ENCODE results near the gene KCTD7. TPM values are rescaled to one million over a fixed set of nuclear protein-coding genes. Genes with fewer than 3 reads are reported as not detected.

KCTD7 gene
- total and polyA plus RNA-seq, 2 of the 13 experiments (the other 11 are each of a cell fraction or from before 2014, with no cell fraction given): 7.3 to 13.5 TPM

DNA sequence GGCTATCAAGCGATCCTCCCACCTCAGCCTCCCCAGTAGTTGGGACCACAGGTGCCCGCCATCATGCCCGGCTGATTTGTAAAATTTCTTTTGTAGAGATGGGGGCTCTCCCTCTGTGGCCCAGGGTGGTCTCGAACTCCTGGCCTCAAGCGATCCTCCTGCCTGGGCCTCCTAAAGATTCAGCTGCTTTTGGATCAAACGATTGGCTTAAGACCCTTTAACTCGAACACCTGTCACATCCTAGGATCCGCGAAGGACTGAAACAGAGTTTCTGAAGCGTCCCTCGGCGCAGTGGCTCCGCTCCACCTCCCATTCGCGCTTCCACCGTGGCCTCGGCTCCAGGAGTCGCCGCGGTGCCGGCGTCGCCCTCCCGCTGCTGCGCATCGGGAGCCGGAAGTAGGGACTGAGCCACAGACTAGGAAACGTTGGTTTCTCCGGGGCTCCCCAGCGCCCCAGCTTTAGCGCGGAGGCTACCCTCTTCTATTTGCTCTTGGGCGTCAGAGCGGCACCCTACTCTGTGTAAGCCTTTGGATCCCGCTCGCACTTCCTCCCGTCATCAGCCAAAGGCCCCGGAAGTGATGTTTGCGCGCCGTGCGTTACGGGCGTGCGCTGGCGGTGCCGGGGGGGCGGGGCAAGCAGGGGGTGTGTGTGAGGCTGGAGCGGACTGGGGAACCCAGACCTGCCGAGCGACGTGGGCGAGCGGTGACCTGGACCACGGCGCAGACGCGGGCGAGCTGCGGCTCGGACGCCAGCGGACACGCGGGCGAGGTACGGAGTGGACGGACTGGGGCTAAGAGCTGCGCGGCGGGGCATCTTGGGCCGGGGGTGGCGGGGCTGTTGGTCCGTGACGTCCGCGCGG is 53.0 kb downstream of the KCTD7 start (continued):
- TF ChIP-seq, protein P1, sequence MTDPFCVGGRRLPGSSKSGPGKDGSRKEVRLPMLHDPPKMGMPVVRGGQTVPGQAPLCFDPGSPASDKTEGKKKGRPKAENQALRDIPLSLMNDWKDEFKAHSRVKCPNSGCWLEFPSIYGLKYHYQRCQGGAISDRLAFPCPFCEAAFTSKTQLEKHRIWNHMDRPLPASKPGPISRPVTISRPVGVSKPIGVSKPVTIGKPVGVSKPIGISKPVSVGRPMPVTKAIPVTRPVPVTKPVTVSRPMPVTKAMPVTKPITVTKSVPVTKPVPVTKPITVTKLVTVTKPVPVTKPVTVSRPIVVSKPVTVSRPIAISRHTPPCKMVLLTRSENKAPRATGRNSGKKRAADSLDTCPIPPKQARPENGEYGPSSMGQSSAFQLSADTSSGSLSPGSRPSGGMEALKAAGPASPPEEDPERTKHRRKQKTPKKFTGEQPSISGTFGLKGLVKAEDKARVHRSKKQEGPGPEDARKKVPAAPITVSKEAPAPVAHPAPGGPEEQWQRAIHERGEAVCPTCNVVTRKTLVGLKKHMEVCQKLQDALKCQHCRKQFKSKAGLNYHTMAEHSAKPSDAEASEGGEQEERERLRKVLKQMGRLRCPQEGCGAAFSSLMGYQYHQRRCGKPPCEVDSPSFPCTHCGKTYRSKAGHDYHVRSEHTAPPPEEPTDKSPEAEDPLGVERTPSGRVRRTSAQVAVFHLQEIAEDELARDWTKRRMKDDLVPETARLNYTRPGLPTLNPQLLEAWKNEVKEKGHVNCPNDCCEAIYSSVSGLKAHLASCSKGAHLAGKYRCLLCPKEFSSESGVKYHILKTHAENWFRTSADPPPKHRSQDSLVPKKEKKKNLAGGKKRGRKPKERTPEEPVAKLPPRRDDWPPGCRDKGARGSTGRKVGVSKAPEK (CRISPR knock-in tag; IDR thresholded peaks at IDR 0.05; ENCODE audit: borderline replicate concordance): no peak
- TF ChIP-seq ZNF557 (CRISPR knock-in tag; IDR thresholded peaks at IDR 0.05) (no peak), KAT8 (CRISPR knock-in tag; IDR thresholded peaks at IDR 0.05) (peak; percentile 86), SRSF4 (IDR thresholded peaks at IDR 0.05; ENCODE audit: low read depth, low read length, poor library complexity, severe bottlenecking) (no peak), CBX1 (IDR thresholded peaks at IDR 0.05; ENCODE audit: low read depth) (no peak), ZNF431 (CRISPR knock-in tag; IDR thresholded peaks at IDR 0.05; ENCODE audit: borderline replicate concordance, low read depth) (0 out of 2 replicates have a peak, but pooled peaks have one; percentile 84), KDM4B (CRISPR knock-in tag; IDR thresholded peaks at IDR 0.05) (no peak), ZBTB21 (CRISPR knock-in tag; IDR thresholded peaks at IDR 0.05) (peak; percentile 92), NR2F1 (CRISPR knock-in tag; IDR thresholded peaks at IDR 0.05) (no peak), CENPX (CRISPR knock-in tag; IDR thresholded peaks at IDR 0.05) (no peak), ZBTB1 (CRISPR knock-in tag; IDR thresholded peaks at IDR 0.05; ENCODE audit: borderline replicate concordance) (no peak), PHF21A (CRISPR knock-in tag; IDR thresholded peaks at IDR 0.05) (no peak), HNRNPH1 (optimal IDR thresholded peaks at IDR 0.05; ENCODE audit: low read depth, low read length) (no peak), BORCS8-MEF2B (CRISPR knock-in tag; IDR thresholded peaks at IDR 0.05) (no peak; the same call in 1 of the 2 replicates), BHLHE40 (IDR thresholded peaks at IDR 0.05; ENCODE audit: low read length) (no peak), ZNF136 (CRISPR knock-in tag; IDR thresholded peaks at IDR 0.05; ENCODE audit: low read depth) (no peak), ZNF773 (CRISPR knock-in tag; IDR thresholded peaks at IDR 0.05; ENCODE audit: borderline replicate concordance) (no peak), SKI (IDR thresholded peaks at IDR 0.05; ENCODE audit: partially characterized antibody) (no peak), TEAD2 (CRISPR knock-in tag; IDR thresholded peaks at IDR 0.05) (no peak)
- TF ChIP-seq, protein P2, sequence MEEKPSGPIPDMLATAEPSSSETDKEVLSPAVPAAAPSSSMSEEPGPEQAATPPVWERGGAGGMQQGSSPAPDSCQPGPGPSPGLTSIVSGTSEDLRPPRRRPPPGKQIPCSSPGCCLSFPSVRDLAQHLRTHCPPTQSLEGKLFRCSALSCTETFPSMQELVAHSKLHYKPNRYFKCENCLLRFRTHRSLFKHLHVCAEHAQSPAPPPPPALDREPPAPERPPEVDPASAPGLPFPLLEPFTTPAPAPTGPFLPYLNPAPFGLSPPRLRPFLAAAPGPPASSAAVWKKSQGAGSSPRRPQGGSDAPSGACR (CRISPR knock-in tag; IDR thresholded peaks at IDR 0.05): peak; percentile 92; the same call in 1 of the 2 replicates
- TF ChIP-seq, protein P3, sequence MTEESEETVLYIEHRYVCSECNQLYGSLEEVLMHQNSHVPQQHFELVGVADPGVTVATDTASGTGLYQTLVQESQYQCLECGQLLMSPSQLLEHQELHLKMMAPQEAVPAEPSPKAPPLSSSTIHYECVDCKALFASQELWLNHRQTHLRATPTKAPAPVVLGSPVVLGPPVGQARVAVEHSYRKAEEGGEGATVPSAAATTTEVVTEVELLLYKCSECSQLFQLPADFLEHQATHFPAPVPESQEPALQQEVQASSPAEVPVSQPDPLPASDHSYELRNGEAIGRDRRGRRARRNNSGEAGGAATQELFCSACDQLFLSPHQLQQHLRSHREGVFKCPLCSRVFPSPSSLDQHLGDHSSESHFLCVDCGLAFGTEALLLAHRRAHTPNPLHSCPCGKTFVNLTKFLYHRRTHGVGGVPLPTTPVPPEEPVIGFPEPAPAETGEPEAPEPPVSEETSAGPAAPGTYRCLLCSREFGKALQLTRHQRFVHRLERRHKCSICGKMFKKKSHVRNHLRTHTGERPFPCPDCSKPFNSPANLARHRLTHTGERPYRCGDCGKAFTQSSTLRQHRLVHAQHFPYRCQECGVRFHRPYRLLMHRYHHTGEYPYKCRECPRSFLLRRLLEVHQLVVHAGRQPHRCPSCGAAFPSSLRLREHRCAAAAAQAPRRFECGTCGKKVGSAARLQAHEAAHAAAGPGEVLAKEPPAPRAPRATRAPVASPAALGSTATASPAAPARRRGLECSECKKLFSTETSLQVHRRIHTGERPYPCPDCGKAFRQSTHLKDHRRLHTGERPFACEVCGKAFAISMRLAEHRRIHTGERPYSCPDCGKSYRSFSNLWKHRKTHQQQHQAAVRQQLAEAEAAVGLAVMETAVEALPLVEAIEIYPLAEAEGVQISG (CRISPR knock-in tag; IDR thresholded peaks at IDR 0.05): peak; percentile 70
- TF ChIP-seq, protein P4, sequence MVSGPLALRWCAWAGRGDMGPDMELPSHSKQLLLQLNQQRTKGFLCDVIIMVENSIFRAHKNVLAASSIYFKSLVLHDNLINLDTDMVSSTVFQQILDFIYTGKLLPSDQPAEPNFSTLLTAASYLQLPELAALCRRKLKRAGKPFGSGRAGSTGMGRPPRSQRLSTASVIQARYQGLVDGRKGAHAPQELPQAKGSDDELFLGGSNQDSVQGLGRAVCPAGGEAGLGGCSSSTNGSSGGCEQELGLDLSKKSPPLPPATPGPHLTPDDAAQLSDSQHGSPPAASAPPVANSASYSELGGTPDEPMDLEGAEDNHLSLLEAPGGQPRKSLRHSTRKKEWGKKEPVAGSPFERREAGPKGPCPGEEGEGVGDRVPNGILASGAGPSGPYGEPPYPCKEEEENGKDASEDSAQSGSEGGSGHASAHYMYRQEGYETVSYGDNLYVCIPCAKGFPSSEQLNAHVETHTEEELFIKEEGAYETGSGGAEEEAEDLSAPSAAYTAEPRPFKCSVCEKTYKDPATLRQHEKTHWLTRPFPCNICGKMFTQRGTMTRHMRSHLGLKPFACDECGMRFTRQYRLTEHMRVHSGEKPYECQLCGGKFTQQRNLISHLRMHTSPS (CRISPR knock-in tag; IDR thresholded peaks at IDR 0.05; ENCODE audit: low read depth): no peak; the same call in 1 of the 2 replicates

Measured in HepG2 (cell line).